HL-60 (cell line): ENCODE results near the gene CYP27C1.
"Not testable (repeated sequence)": the region's sequence is repeated elsewhere in the genome, so short reads cannot be mapped to it uniquely, and the experiment has no call there.

ENCODE experiments used
- CTCF ChIP-seq: IDR thresholded peaks from one replicate; pipeline ENCODE4 v1.5.1; 2011; ENCODE audit warnings: low read length, control low read depth, inconsistent platforms; ENCODE audit not compliant: insufficient read depth
- GABPA ChIP-seq: IDR thresholded peaks from 2 replicates; pipeline ENCODE4 v1.6.1; 2012; ENCODE audit warnings: low read depth
- POLR2AphosphoS5 ChIP-seq: IDR thresholded peaks from 2 replicates; pipeline ENCODE4 v1.6.1; 2012; ENCODE audit warnings: low read depth

GRCh38 chr2:127214201-127214600, 5.9 kb downstream of the CYP27C1 start:
- not testable (repeated sequence) for TF ChIP-seq CTCF, GABPA, POLR2AphosphoS5
